Measurements from ENCODE around the gene KLHL29. TPM values are rescaled to one million over a fixed set of nuclear protein-coding genes. Genes with fewer than 3 reads are reported as not detected.

Gene KLHL29
- total and polyA plus RNA-seq, 4 donors = 0.29 to 2.3 (median 0.68) TPM

DNA sequence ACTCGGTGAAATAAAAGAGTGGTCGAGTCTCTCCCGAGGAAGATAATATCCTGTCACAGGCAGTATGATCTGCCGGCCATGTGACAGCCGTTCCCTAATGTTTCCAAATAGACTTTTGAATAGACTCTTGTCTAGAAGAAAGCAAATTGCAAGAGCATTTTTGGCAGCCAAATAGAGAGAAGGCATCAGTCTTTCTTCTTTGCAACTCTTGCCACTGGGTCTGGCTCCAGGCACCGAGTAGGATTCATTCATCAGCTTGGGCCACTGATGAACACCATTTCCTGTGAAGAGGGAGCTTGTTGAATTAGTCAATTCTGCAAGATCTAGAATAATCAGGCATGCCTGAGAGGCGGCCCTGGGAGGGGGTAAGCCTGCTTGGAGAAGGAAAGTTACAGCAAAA lies 165.6 kb downstream of the KLHL29 start:
- Histone ChIP-seq H3K4me3 (ENCODE audit: low read depth in 1 of 3, low read length in 3 of 3) (no peak overlapping the region), H3K4me1 (ENCODE audit: control insufficient read depth in 4 of 4, insufficient read depth in 4 of 4, low read length in 3 of 4) (peaks cover 0 to 3% (median 0%) of the 10 kb centered on the region in 4 donors), H3K9me3 (ENCODE audit: control insufficient read depth in 4 of 4, low read length in 3 of 4) (no peaks in the 10 kb centered on the region), H3K9ac (ENCODE audit: low read depth in 1 of 2, low read length in 2 of 2) (no peak overlapping the region), H3K27ac (ENCODE audit: low read depth in 1 of 2, low read length in 2 of 2) (no peak overlapping the region), H3K27me3 (ENCODE audit: control insufficient read depth in 4 of 4, insufficient read depth in 4 of 4, low read length in 3 of 4) (no peaks in the 10 kb centered on the region), H3K36me3 (ENCODE audit: control insufficient read depth in 4 of 4, insufficient read depth in 3 of 4, low read depth in 1 of 4, low read length in 3 of 4) (no peaks in the 10 kb centered on the region)
- 75% methylated on average over 7 of the region's 7 CpGs for WGBS
- TF ChIP-seq SP1 (IDR thresholded peaks at IDR 0.05) (no peak), HNF4A (conservative IDR thresholded peaks at IDR 0.05) (no peak)
- no peak for DNase-seq (ENCODE audit: low spot score)

DNA sequence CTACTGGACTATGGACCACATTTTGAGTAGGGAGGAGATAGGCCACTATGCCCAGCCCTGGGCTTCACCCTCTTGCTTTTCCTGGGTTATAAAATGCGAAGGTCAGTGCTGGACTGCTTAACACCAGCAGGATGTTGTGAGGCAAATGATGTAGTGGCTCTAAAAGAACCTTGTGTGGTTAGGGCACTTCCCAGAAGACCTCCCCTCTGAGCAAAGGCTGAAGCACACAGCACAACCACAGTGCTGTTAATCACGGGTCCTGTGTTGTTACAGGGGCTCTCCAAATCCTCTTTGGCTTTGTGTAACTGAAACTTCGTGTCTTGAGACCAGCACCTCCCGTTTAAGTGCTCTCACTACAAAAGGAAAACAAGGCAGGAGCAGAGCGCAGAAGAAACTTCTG lies 166.9 kb downstream of the KLHL29 start:
- Histone ChIP-seq H3K4me3 (ENCODE audit: low read depth in 1 of 3, low read length in 3 of 3) (no peak overlapping the region), H3K36me3 (ENCODE audit: control insufficient read depth in 4 of 4, insufficient read depth in 3 of 4, low read depth in 1 of 4, low read length in 3 of 4) (no peaks in the 10 kb centered on the region), H3K9me3 (ENCODE audit: control insufficient read depth in 4 of 4, low read length in 3 of 4) (no peaks in the 10 kb centered on the region), H3K27me3 (ENCODE audit: control insufficient read depth in 4 of 4, insufficient read depth in 4 of 4, low read length in 3 of 4) (no peaks in the 10 kb centered on the region), H3K4me1 (ENCODE audit: control insufficient read depth in 4 of 4, insufficient read depth in 4 of 4, low read length in 3 of 4) (peaks cover 0 to 3% (median 0%) of the 10 kb centered on the region in 4 donors), H3K27ac (ENCODE audit: low read depth in 1 of 2, low read length in 2 of 2) (no peak overlapping the region), H3K9ac (ENCODE audit: low read depth in 1 of 2, low read length in 2 of 2) (no peak overlapping the region)
- 85% methylated on average over 5 of the region's 5 CpGs for WGBS
- no peak for DNase-seq (ENCODE audit: low spot score)
- TF ChIP-seq RXRA (IDR thresholded peaks at IDR 0.05) = no peak
- TF ChIP-seq FOXA1 (IDR thresholded peaks at IDR 0.05) = no peak
- TF ChIP-seq, protein P1, sequence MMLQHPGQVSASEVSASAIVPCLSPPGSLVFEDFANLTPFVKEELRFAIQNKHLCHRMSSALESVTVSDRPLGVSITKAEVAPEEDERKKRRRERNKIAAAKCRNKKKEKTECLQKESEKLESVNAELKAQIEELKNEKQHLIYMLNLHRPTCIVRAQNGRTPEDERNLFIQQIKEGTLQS (IDR thresholded peaks at IDR 0.05) = no peak
- TF ChIP-seq, protein P2, sequence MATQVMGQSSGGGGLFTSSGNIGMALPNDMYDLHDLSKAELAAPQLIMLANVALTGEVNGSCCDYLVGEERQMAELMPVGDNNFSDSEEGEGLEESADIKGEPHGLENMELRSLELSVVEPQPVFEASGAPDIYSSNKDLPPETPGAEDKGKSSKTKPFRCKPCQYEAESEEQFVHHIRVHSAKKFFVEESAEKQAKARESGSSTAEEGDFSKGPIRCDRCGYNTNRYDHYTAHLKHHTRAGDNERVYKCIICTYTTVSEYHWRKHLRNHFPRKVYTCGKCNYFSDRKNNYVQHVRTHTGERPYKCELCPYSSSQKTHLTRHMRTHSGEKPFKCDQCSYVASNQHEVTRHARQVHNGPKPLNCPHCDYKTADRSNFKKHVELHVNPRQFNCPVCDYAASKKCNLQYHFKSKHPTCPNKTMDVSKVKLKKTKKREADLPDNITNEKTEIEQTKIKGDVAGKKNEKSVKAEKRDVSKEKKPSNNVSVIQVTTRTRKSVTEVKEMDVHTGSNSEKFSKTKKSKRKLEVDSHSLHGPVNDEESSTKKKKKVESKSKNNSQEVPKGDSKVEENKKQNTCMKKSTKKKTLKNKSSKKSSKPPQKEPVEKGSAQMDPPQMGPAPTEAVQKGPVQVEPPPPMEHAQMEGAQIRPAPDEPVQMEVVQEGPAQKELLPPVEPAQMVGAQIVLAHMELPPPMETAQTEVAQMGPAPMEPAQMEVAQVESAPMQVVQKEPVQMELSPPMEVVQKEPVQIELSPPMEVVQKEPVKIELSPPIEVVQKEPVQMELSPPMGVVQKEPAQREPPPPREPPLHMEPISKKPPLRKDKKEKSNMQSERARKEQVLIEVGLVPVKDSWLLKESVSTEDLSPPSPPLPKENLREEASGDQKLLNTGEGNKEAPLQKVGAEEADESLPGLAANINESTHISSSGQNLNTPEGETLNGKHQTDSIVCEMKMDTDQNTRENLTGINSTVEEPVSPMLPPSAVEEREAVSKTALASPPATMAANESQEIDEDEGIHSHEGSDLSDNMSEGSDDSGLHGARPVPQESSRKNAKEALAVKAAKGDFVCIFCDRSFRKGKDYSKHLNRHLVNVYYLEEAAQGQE (IDR thresholded peaks at IDR 0.05) = no peak
- TF ChIP-seq TAF1 (conservative IDR thresholded peaks at IDR 0.05) = no peak
- no peak for TF ChIP-seq SP1 (IDR thresholded peaks at IDR 0.05)
- no peak for TF ChIP-seq HNF4G (IDR thresholded peaks at IDR 0.05)
- TF ChIP-seq YY1 (IDR thresholded peaks at IDR 0.05) = no peak
- no peak for TF ChIP-seq JUND (IDR thresholded peaks at IDR 0.05)
- TF ChIP-seq RAD21 (IDR thresholded peaks at IDR 0.05) = no peak
- TF ChIP-seq, protein P3, sequence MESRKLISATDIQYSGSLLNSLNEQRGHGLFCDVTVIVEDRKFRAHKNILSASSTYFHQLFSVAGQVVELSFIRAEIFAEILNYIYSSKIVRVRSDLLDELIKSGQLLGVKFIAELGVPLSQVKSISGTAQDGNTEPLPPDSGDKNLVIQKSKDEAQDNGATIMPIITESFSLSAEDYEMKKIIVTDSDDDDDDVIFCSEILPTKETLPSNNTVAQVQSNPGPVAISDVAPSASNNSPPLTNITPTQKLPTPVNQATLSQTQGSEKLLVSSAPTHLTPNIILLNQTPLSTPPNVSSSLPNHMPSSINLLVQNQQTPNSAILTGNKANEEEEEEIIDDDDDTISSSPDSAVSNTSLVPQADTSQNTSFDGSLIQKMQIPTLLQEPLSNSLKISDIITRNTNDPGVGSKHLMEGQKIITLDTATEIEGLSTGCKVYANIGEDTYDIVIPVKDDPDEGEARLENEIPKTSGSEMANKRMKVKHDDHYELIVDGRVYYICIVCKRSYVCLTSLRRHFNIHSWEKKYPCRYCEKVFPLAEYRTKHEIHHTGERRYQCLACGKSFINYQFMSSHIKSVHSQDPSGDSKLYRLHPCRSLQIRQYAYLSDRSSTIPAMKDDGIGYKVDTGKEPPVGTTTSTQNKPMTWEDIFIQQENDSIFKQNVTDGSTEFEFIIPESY (IDR thresholded peaks at IDR 0.05) = no peak
- no peak for TF ChIP-seq GABPA (IDR thresholded peaks at IDR 0.05 in 1 of 2, conservative IDR thresholded peaks at IDR 0.05 in 1 of 2)
- no peak for TF ChIP-seq FOXA2 (IDR thresholded peaks at IDR 0.05)
- TF ChIP-seq, protein P4, sequence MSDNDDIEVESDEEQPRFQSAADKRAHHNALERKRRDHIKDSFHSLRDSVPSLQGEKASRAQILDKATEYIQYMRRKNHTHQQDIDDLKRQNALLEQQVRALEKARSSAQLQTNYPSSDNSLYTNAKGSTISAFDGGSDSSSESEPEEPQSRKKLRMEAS (IDR thresholded peaks at IDR 0.05) = no peak
- TF ChIP-seq, protein P5, sequence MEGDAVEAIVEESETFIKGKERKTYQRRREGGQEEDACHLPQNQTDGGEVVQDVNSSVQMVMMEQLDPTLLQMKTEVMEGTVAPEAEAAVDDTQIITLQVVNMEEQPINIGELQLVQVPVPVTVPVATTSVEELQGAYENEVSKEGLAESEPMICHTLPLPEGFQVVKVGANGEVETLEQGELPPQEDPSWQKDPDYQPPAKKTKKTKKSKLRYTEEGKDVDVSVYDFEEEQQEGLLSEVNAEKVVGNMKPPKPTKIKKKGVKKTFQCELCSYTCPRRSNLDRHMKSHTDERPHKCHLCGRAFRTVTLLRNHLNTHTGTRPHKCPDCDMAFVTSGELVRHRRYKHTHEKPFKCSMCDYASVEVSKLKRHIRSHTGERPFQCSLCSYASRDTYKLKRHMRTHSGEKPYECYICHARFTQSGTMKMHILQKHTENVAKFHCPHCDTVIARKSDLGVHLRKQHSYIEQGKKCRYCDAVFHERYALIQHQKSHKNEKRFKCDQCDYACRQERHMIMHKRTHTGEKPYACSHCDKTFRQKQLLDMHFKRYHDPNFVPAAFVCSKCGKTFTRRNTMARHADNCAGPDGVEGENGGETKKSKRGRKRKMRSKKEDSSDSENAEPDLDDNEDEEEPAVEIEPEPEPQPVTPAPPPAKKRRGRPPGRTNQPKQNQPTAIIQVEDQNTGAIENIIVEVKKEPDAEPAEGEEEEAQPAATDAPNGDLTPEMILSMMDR (IDR thresholded peaks at IDR 0.05; ENCODE audit: low read depth, low read length, missing input control) = no peak

All from liver (tissue), 9 donors.